Ovary (tissue), 3 donors: ENCODE data around the gene LPAR1.

Source experiments
- CTCF ChIP-seq, 3 donors: fragments of 450-650 bp in 2 of 3; fragments of 200-600 bp in 1 of 3; IDR thresholded peaks; one replicate each; pipeline versions ENCODE4 v1.5.1 to v1.8.0; 2016 to 2022; ENCODE audit warnings: antibody characterized with exemption in 3 of 3, mild to moderate bottlenecking in 1 of 3
- EP300 ChIP-seq: sonication (generic); formaldehyde crosslinking; IDR thresholded peaks from one replicate; pipeline ENCODE4 v1.6.1; 2017; ENCODE audit warnings: antibody characterized with exemption
- donor health status: DM: no; HTN: no; CAD: no.

DNA sequence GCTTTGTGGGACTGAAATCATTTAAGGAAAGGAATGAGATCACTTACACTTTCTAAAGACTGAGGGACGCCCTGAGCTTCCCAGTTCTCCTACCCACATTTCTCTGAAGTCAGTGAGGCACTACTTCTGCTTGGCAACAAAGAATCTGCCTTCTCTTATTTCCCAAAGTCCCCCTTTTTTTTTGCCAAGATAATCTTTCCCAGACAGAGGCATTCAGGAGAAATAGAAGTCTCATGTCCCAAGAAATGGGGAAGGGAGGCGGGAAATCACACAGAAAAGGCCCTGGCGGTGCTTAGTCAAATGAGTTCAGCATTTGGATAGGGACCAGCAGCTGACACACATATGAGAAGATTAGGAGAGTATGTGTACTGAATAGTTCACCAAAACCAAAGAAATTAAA lies 210.0 kb downstream of the LPAR1 start:
- TF ChIP-seq CTCF (IDR thresholded peaks at IDR 0.05) (no peak), EP300 (no peak)
